ENCODE data around the gene FAM184A. TPM values are rescaled to one million over a fixed set of nuclear protein-coding genes. Genes with fewer than 3 reads are reported as not detected.

Gene FAM184A
- total and polyA plus RNA-seq, 9 of the 15 experiments (the other 6 are each of a cell fraction or from before 2014, with no cell fraction given) = 6.4 to 18.7 (median 13.1) TPM

DNA sequence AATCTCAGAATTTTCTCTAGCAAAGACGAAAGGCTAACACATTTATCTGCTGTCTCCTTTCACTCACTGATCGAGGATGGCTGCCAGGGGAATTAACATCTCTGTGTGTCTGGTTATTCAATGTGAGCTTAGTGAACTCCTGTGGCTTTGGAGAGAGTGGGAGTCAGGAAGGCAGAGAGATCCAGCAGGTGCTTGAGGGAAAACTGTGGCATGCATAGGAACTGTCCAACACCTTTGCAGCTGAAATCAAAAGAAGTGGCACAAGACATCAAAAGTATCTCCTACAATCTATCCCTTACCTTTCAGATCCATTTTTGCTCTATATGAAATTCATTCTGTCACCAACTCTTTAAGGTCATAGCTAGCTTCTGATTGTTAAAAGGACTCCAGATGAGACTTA, 11.8 kb upstream of the FAM184A start:
- BruUV-seq (replicated peaks) = no TSS peak
- ChIA-PET POLR2A (interaction anchor here (0.7 to 2.3 kb wide), 3 partner anchors 10 to 20 kb away, joined by 3 to 6 read pairs (median 3); no protein-coding TSS in a partner anchor), CTCF (ENCODE audit: low intra/inter-chr PET ratio) (no interaction called here)
- no peaks in the 10 kb centered on the region for H3K9me1 ChIP-seq (ENCODE audit: control insufficient read depth, insufficient read depth, low read length)
- DNase-seq (ENCODE audit: extremely low read depth in 1 of 4, low spot score in 3 of 4) (no peak), ATAC-seq (no peak), FAIRE-seq (no peak)
- H3K36me3 ChIP-seq (ENCODE audit: control insufficient read depth, insufficient read depth, low read length) = no peaks in the 10 kb centered on the region
- H3K9me3 ChIP-seq (replicated peaks; ENCODE audit: control insufficient read depth, insufficient read depth, low read depth, low read length) = no peaks in the 10 kb centered on the region
- WGBS (ENCODE audit: insufficient coverage, low coverage, missing lambda C conversion rate) = 0% methylated on average over 2 of the region's 2 CpGs
- no peak overlapping the region for H2AFZ ChIP-seq (ENCODE audit: low read depth, low read length)
- no peaks in the 10 kb centered on the region for H4K20me1 ChIP-seq (replicated peaks; ENCODE audit: control insufficient read depth, insufficient read depth, low read length)
- intact Hi-C loops (cut with micrococcal nuclease) = no loop called here
- no peaks in the 10 kb centered on the region for H3K4me1 ChIP-seq (replicated peaks in 1 of 2; ENCODE audit: control insufficient read depth in 2 of 2, insufficient read depth in 2 of 2, low read length in 2 of 2)
- no peak overlapping the region for H3K4me3 ChIP-seq
- TF ChIP-seq ERF (CRISPR knock-in tag; IDR thresholded peaks at IDR 0.05) (no peak), EHMT2 (IDR thresholded peaks at IDR 0.05) (peak; percentile 95), MIER1 (IDR thresholded peaks at IDR 0.05; ENCODE audit: low read depth) (peak; percentile 80; the same call in 1 of the 2 replicates), ZNF778 (CRISPR knock-in tag; IDR thresholded peaks at IDR 0.05) (no peak)
- TF ChIP-seq, protein P1, sequence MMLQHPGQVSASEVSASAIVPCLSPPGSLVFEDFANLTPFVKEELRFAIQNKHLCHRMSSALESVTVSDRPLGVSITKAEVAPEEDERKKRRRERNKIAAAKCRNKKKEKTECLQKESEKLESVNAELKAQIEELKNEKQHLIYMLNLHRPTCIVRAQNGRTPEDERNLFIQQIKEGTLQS (IDR thresholded peaks at IDR 0.05) = no peak
- TF ChIP-seq, protein P1 (CRISPR knock-in tag; conservative IDR thresholded peaks at IDR 0.05) = no peak
- TF ChIP-seq, protein P2, sequence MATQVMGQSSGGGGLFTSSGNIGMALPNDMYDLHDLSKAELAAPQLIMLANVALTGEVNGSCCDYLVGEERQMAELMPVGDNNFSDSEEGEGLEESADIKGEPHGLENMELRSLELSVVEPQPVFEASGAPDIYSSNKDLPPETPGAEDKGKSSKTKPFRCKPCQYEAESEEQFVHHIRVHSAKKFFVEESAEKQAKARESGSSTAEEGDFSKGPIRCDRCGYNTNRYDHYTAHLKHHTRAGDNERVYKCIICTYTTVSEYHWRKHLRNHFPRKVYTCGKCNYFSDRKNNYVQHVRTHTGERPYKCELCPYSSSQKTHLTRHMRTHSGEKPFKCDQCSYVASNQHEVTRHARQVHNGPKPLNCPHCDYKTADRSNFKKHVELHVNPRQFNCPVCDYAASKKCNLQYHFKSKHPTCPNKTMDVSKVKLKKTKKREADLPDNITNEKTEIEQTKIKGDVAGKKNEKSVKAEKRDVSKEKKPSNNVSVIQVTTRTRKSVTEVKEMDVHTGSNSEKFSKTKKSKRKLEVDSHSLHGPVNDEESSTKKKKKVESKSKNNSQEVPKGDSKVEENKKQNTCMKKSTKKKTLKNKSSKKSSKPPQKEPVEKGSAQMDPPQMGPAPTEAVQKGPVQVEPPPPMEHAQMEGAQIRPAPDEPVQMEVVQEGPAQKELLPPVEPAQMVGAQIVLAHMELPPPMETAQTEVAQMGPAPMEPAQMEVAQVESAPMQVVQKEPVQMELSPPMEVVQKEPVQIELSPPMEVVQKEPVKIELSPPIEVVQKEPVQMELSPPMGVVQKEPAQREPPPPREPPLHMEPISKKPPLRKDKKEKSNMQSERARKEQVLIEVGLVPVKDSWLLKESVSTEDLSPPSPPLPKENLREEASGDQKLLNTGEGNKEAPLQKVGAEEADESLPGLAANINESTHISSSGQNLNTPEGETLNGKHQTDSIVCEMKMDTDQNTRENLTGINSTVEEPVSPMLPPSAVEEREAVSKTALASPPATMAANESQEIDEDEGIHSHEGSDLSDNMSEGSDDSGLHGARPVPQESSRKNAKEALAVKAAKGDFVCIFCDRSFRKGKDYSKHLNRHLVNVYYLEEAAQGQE (IDR thresholded peaks at IDR 0.05; ENCODE audit: borderline replicate concordance) = peak; percentile 96
- TF ChIP-seq, protein P2 (CRISPR knock-in tag; IDR thresholded peaks at IDR 0.05; ENCODE audit: low read depth) = 0 out of 2 replicates have a peak, but pooled peaks have one; percentile 44
- no peak overlapping the region for H3K9ac ChIP-seq (ENCODE audit: insufficient read depth in 1 of 2, low read depth in 2 of 2, low read length in 2 of 2)
- in situ Hi-C loops (cut with MboI) = no loop called here
- H3K79me2 ChIP-seq (ENCODE audit: control insufficient read depth, insufficient read depth, low read length) = no peaks in the 10 kb centered on the region
- no peaks in the 10 kb centered on the region; a peak in 1 of 5 replicates for H3K27me3 ChIP-seq (ENCODE audit: control insufficient read depth in 2 of 2, insufficient read depth in 2 of 2, low read length in 2 of 2)
- no peak overlapping the region for H3K27ac ChIP-seq (ENCODE audit: extremely low read depth, low read depth, low read length)
- no peak overlapping the region for H3K4me2 ChIP-seq (ENCODE audit: insufficient read depth, low read length)

Measured in K562 (cell line).